ENCODE data around the gene DGKH.

DNA sequence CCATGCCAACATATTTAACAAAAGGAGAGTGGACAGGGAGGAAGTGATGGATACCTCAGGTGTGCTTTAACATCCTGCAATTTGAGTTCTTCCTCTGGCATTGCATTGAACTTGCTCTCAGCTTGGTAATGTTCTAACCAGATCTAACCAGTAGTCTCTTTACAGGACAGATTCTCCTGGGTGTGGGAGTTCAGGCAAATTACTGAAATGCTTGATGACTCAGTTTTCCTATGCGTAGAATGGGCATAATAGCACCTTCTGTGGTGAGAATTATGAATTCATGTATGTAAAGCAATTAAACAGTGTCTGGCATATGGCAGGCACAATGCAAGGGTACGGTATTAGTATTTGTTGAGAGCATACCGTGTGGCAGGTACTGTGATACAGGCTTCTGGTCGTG is 227.1 kb downstream of the DGKH start:
- no peak for TF ChIP-seq CTCF (IDR thresholded peaks at IDR 0.05; ENCODE audit: low read depth, low read length)
- TF ChIP-seq EZH2phosphoT487 (IDR thresholded peaks at IDR 0.05; ENCODE audit: low read depth): no peak
